B cell (primary cell): ENCODE measurements around the gene CLSTN2. TPM values are rescaled to one million over a fixed set of nuclear protein-coding genes. Genes with fewer than 3 reads are reported as not detected.

ENCODE experiments used
- ATAC-seq: fragments of 200-7000 bp; cut with Tn5 transposase; one replicate; pipeline ENCODE4 v1.10.0; 2021; ENCODE audit warnings: low read depth, mild to moderate bottlenecking, moderate number of reproducible peaks, moderate library complexity
- CTCF ChIA-PET: fragments of 350-600 bp; sonication (Branson Sonifier 250); formaldehyde crosslinking; loops from one replicate; lab custom pipeline; 2021; ENCODE audit warnings: antibody characterized with exemption, inconsistent platforms; lab: Charles Lee
- POLR2A ChIA-PET: fragments of 350-600 bp; sonication (Branson Sonifier 250); formaldehyde crosslinking; loops from one replicate; lab custom pipeline; 2021; ENCODE audit warnings: antibody characterized with exemption; lab: Charles Lee
- DNase-seq: peaks from one replicate; pipeline ENCODE4 v3.0.0; 2013
- H2AFZ ChIP-seq: 2 replicates; pipeline ENCODE4 v1.6.1; 2012; ENCODE audit warnings: mild to moderate bottlenecking, low read depth, low read length; ENCODE audit not compliant: insufficient read depth, poor library complexity, severe bottlenecking
- H3K27ac ChIP-seq, 2 donors: 1 replicate in 1 of 2; 2 replicates in 1 of 2; pipeline ENCODE4 v1.5.1; 2012 to 2013; ENCODE audit warnings: low read length in 2 of 2, mild to moderate bottlenecking in 2 of 2, moderate library complexity in 1 of 2
- H3K27me3 ChIP-seq, 4 experiments: fragments of 200-600 bp in 1 of 4; sonication (generic) in 1 of 4; replicated peaks in 1 of 4; 1 replicate in 2 of 4; 2 replicates in 2 of 4; pipeline versions ENCODE4 v1.6.1 to v1.7.0; 2013 to 2016; ENCODE audit warnings: low read length in 3 of 4, mild to moderate bottlenecking in 2 of 4, mixed read lengths in 1 of 4, moderate library complexity in 1 of 4; ENCODE audit not compliant: insufficient read depth in 4 of 4, control insufficient read depth in 3 of 4; ENCODE audit errors: control extremely low read depth in 1 of 4
- H3K36me3 ChIP-seq, 2 experiments: replicated peaks in 1 of 2; 1 replicate in 1 of 2; 2 replicates in 1 of 2; pipeline versions ENCODE4 v1.6.1 to v1.7.1; 2013; ENCODE audit warnings: low read length in 1 of 2; ENCODE audit not compliant: insufficient read depth in 2 of 2, control insufficient read depth in 1 of 2; ENCODE audit errors: control extremely low read depth in 1 of 2, extremely low read depth in 1 of 2
- H3K4me1 ChIP-seq, 2 donors: fragments of 200-600 bp in 1 of 2; sonication (generic) in 1 of 2; 1 replicate in 1 of 2; 2 replicates in 1 of 2; pipeline versions ENCODE4 v1.5.1 to v1.6.1; 2013 to 2017; ENCODE audit warnings: low read length in 2 of 2; ENCODE audit not compliant: control insufficient read depth in 2 of 2, insufficient read depth in 2 of 2
- H3K4me2 ChIP-seq: replicated peaks from 2 replicates; pipeline ENCODE3; 2012; ENCODE audit warnings: mild to moderate bottlenecking, low read depth, low read length; ENCODE audit not compliant: poor library complexity, severe bottlenecking
- H3K4me3 ChIP-seq, 5 experiments: fragments of 200-600 bp in 1 of 5; sonication (generic) in 1 of 5; 1 replicate in 3 of 5; 2 replicates in 2 of 5; pipeline versions ENCODE4 v1.5.1 to v1.7.0; 2011 to 2016; ENCODE audit warnings: low read length in 4 of 5, mild to moderate bottlenecking in 4 of 5, low read depth in 2 of 5, control low read depth in 1 of 5, moderate library complexity in 1 of 5; ENCODE audit not compliant: insufficient read depth in 1 of 5; ENCODE audit errors: control extremely low read depth in 1 of 5, extremely low read depth in 1 of 5
- H3K79me2 ChIP-seq: fragments of 200-600 bp; sonication (generic); one replicate; pipeline ENCODE4 v1.6.0; 2016; ENCODE audit warnings: low read length; ENCODE audit not compliant: control insufficient read depth, insufficient read depth
- H3K9ac ChIP-seq: fragments of 200-600 bp; sonication (generic); 2 replicates; pipeline ENCODE4 v1.6.1; 2017; ENCODE audit warnings: mild to moderate bottlenecking, low read length, moderate library complexity
- H3K9me3 ChIP-seq, 3 donors: one replicate each; pipeline versions ENCODE4 v1.6.1 to v1.7.1; 2013; ENCODE audit warnings: low read length in 2 of 3; ENCODE audit not compliant: control insufficient read depth in 2 of 3, insufficient read depth in 1 of 3; ENCODE audit errors: control extremely low read depth in 1 of 3
- H4K20me1 ChIP-seq: 2 replicates; pipeline ENCODE4 v1.6.0; 2012; ENCODE audit warnings: mild to moderate bottlenecking, low read length; ENCODE audit not compliant: insufficient read depth, control insufficient read depth, poor library complexity, severe bottlenecking
- H3K27ac Mint-ChIP-seq: one replicate; pipeline ENCODE4 v1.8.0; 2021; ENCODE audit warnings: mixed read lengths
- H3K27me3 Mint-ChIP-seq: one replicate; pipeline ENCODE4 v1.8.0; 2021; ENCODE audit warnings: mixed read lengths
- H3K4me1 Mint-ChIP-seq: one replicate; pipeline ENCODE4 v1.8.0; 2021; ENCODE audit warnings: mixed read lengths
- H3K4me3 Mint-ChIP-seq: one replicate; pipeline ENCODE4 v1.8.0; 2021; ENCODE audit warnings: mixed read lengths
- H3K9me3 Mint-ChIP-seq: one replicate; pipeline ENCODE4 v1.8.0; 2022; ENCODE audit warnings: mixed read lengths; ENCODE audit not compliant: insufficient read depth
- CTCF ChIP-seq: fragments of 200-600 bp; IDR thresholded peaks from one replicate; pipeline ENCODE4 v1.8.0; 2022; ENCODE audit warnings: antibody characterized with exemption, mild to moderate bottlenecking
- EZH2 ChIP-seq: IDR thresholded peaks from 2 replicates; pipeline ENCODE4 v1.6.1; 2012; ENCODE audit warnings: borderline replicate concordance, low read depth, mild to moderate bottlenecking, moderate library complexity, low read length; ENCODE audit not compliant: insufficient read depth, poor library complexity, severe bottlenecking
- WGBS: methylation state at CpG from one replicate; pipeline ENCODE4 v1.1.5; 2013; ENCODE audit warnings: missing lambda C conversion rate; ENCODE audit not compliant: insufficient coverage; 5-methylcytosine and 5-hydroxymethylcytosine counted together
- intact Hi-C: fragments of 100-400 bp; cut with micrococcal nuclease; formaldehyde crosslinking; loops from one replicate; pipeline ENCODE4 v1.10.0; 2022
- polyA plus RNA-seq: library from polyadenylated mRNA; depleted of rRNA; stranded (reverse); fragments of >200 nt; gene quantifications from 2 replicates; pipeline ENCODE4 v1.2.3, GENCODE V29; 2012
- total RNA-seq, 2 donors: library from RNA; stranded (reverse); fragments of 120-200 nt in 1 of 2; gene quantifications; 1 replicate in 1 of 2; 2 replicates in 1 of 2; pipeline versions ENCODE4 v1.2.3 to v1.2.4, GENCODE V29; 2013 to 2022

Gene CLSTN2
- total and polyA plus RNA-seq, 2 donors (not counting 1 experiment from before 2014, with no cell fraction given), result not detected

GRCh38 chr3:140396110-140396509 is 461.1 kb downstream of the CLSTN2 start:
- Histone ChIP-seq H3K9ac (no peak overlapping the region), H3K4me1 (no peaks in the 10 kb centered on the region), H3K4me2 (no peak overlapping the region), H3K27me3 (no peaks in the 10 kb centered on the region), H3K27ac (no peak overlapping the region), H4K20me1 (no peaks in the 10 kb centered on the region), H3K9me3 (peaks cover 0 to 2% (median 0%) of the 10 kb centered on the region in 3 donors), H3K79me2 (no peaks in the 10 kb centered on the region), H3K36me3 (no peaks in the 10 kb centered on the region), H3K4me3 (no peak overlapping the region), H2AFZ (no peak overlapping the region)
- no peak for TF ChIP-seq EZH2
- no peak for TF ChIP-seq CTCF
- POLR2A ChIA-PET, result no interaction called here
- ATAC-seq (no peak), DNase-seq (no peak)
- Mint-ChIP-seq H3K27ac (no peak overlapping the region), H3K4me1 (no peaks in the 10 kb centered on the region), H3K4me3 (no peak overlapping the region), H3K9me3 (no peaks in the 10 kb centered on the region), H3K27me3 (peaks cover 5% of the 10 kb centered on the region)
- WGBS, result 80% methylated on average over 1 of the region's 3 CpGs
- intact Hi-C loops, result no loop called here
- CTCF ChIA-PET, result no interaction called here

GRCh38 chr3:140397847-140398246 is 462.9 kb downstream of the CLSTN2 start:
- ATAC-seq, result no peak
- CTCF ChIA-PET, result no interaction called here
- POLR2A ChIA-PET, result no interaction called here

More at GRCh38 chr3:140397847-140398246, 462.9 kb downstream of the CLSTN2 start:
- no peak overlapping the region for H3K4me3 Mint-ChIP-seq
- Histone ChIP-seq H4K20me1 (no peaks in the 10 kb centered on the region), H3K4me1 (no peaks in the 10 kb centered on the region), H3K79me2 (no peaks in the 10 kb centered on the region), H3K36me3 (no peaks in the 10 kb centered on the region), H3K27ac (no peak overlapping the region), H3K9ac (no peak overlapping the region), H3K9me3 (peaks cover 0 to 2% (median 0%) of the 10 kb centered on the region in 3 donors), H3K4me3 (no peak overlapping the region), H3K27me3 (no peaks in the 10 kb centered on the region), H2AFZ (no peak overlapping the region), H3K4me2 (no peak overlapping the region)
- H3K4me1 Mint-ChIP-seq, result no peaks in the 10 kb centered on the region
- no peak for TF ChIP-seq EZH2
- TF ChIP-seq CTCF, result no peak
- DNase-seq, result no peak
- H3K27me3 Mint-ChIP-seq, result peaks cover 5% of the 10 kb centered on the region
- no peak overlapping the region for H3K27ac Mint-ChIP-seq
- H3K9me3 Mint-ChIP-seq, result no peaks in the 10 kb centered on the region
- intact Hi-C loops, result no loop called here
